DMS114 treated with DMSO at 0.1 percent for 48 hours (cell line): ENCODE measurements around the gene H2BW1.
"Not testable (repeated sequence)": the region's sequence is repeated elsewhere in the genome, so short reads cannot be mapped to it uniquely, and the experiment has no call there.

Experiments used
- DNase-seq: peaks from one replicate; lab custom pipeline; 2025; ENCODE audit not compliant: unreplicated experiment; lab: John Stamatoyannopoulos, UW

The H2BW1 gene

GRCh38 chrX:104013606-104014005 lies at the start of gene H2BW1:
TSS of gene H2BW1 (minus strand) at chrX:104013708. CDS start at chrX:104013576, 132 bp downstream.
- DNase-seq = no peak

- not testable (repeated sequence) for DNase-seq
These were observed 49.1 kb upstream of the H2BW1 start for GRCh38 chrX:104062636-104063035.

- not testable (repeated sequence) for DNase-seq
These were observed 41.4 kb upstream of the H2BW1 start for GRCh38 chrX:104054956-104055355.

- no peak for DNase-seq
These were observed 33.7 kb upstream of the H2BW1 start for GRCh38 chrX:104047171-104047570.

GRCh38 chrX:104045642-104046041 lies 32.1 kb upstream of the H2BW1 start:
- no peak for DNase-seq

- DNase-seq = no peak
These were observed 27.5 kb upstream of the H2BW1 start for GRCh38 chrX:104041003-104041402.

- no peak for DNase-seq
These were observed 26.4 kb upstream of the H2BW1 start, which contains the start of gene H2BW2 for GRCh38 chrX:104039689-104040505. TSS of gene H2BW2 (plus strand) at chrX:104039956. CDS start at chrX:104039995, 39 bp downstream.

GRCh38 chrX:104018126-104018525 lies 4.6 kb upstream of the H2BW1 start:
- no peak for DNase-seq

GRCh38 chrX:104015576-104015975 lies 2.1 kb upstream of the H2BW1 start:
- not testable (repeated sequence) for DNase-seq

- DNase-seq = no peak
These were observed 350 bp downstream of the H2BW1 start for GRCh38 chrX:104013158-104013557.

GRCh38 chrX:104008831-104009230 lies 4.7 kb downstream of the H2BW1 start:
- no peak for DNase-seq

- no peak for DNase-seq
These were observed 14.3 kb downstream of the H2BW1 start for GRCh38 chrX:103999234-103999633.

- DNase-seq = not testable (repeated sequence)
These were observed 30.0 kb downstream of the H2BW1 start for GRCh38 chrX:103983508-103983907.

GRCh38 chrX:103962411-103963278 lies 50.9 kb downstream of the H2BW1 start, which contains the start of gene TMSB15B:
TSS of gene TMSB15B (plus strand) at chrX:103962627.
- not testable (repeated sequence) for DNase-seq
